HG02870 (cell line): ENCODE measurements around the gene OLAH.

Source experiments
- ATAC-seq: cut with Tn5 transposase; IDR thresholded peaks from one replicate; pipeline ENCODE4 v1.9.1; 2021; ENCODE audit warnings: mild to moderate bottlenecking, moderate library complexity; ENCODE audit not compliant: unreplicated experiment

Gene OLAH

DNA sequence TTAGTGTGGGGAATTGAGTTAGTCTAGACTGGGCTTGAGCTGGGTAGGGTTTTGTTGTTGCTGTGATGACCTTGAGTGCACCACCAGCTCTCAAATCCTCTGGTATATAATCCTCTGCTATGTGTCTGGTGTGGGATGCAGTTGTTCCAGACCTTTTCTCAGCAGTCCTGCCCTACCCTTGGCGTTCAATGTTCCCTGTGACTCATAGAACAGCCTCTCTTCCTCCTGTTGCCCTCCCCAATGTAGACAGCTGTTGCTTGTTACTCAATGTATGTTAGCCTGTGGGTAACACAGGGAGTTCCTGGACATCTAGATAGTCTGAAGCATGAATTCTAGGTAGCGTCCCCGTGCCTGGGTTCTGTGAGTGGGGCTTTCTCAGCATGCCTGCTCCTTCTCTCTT, 25.1 kb downstream of the OLAH start:
- no peak for ATAC-seq

DNA sequence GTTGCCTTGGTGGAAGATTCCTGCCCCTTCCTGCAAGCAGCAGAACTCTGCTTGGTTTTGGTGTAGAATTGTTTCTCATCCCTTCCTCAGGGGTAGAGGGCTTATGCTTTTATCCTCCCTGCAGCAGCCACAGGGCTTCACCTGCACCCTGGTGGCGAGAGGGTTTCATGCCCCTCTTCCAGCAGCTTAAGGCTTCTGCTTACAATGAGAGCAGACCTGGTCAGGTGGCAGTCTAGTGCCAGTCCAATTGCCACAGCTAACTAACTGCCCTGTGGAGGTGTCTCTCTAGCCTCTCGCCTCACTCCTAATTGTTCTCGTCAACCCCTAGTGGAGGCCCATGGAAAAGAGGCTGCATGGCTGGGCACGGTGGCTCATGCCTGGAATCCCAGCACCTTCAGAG, 25.5 kb downstream of the OLAH start:
- no peak for ATAC-seq

DNA sequence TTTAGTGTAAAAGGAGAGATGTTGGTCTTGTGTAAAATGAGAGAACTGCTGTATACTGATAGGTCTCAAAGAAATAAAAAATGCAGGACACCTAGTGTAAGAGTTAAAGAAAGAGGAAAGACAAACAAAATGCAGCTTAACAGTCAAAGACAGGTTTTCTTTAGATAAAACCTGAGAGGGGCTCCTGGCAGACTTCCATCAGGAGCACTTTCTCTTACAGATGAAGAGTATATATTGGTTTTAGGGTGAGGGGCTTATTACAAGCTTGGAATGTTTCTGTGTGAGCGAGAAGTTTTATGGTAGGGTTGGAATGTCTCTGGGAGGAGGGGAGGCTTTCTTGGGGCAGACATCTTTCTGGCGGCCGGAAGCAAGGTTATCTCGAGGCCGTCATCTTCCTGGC, 28.6 kb downstream of the OLAH start:
- no peak for ATAC-seq

DNA sequence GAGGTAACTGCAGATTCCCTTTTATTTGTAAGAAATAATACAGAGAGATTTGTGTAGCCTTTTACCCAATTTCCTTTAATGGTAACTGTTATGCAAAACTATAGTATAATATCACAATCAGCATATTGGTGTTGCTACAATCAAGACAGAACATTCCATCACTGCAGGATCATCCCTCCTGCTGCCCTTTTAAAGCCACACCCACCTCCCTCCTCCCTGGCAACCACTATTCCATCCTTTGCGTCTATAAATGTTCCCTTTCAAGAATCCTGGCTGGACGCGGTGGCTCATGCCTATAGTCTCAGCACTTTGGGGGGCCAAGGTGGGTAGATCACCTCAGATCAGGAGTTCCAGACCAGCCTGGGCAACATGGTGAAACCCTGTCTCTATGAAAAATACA, 31.7 kb downstream of the OLAH start:
- no peak for ATAC-seq

DNA sequence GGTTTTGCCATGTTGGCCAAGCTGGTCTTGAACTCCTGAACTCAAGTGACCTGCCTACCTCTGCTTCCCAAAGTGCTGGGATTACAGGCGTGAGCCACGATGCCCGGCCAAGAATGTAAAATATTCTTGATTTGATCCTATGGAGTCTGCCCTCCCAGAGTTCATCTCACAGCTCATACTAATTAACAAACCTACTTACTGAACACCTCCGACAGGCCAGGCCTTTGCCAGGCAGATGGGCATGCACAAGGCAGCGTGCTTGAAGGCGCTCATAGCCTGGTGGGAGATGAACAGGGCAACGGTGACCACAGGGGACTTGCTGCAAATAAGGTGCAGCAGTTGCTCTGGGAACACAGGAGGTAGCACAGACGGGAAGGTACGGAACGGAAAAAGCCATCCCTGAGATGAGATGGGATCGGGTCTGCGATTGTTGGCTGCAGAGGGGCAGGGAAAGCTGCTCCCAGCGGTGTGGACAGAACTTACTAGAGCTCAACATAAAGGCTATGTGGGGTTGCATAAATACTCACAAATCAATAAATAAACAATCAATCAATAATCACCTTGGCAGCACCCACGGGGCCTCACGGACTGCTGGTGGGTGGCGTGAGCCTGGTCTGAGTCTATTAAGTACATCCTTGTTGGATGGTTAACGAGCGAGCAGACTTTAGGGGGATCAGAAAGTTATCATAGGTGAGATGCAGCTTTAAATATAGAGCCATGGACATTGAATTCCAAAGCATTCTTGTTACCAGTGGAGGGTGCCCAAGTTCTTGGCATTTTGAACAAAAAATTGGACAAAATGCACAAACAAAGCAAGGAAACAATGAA, 40.1 kb downstream of the OLAH start:
- no peak for ATAC-seq

DNA sequence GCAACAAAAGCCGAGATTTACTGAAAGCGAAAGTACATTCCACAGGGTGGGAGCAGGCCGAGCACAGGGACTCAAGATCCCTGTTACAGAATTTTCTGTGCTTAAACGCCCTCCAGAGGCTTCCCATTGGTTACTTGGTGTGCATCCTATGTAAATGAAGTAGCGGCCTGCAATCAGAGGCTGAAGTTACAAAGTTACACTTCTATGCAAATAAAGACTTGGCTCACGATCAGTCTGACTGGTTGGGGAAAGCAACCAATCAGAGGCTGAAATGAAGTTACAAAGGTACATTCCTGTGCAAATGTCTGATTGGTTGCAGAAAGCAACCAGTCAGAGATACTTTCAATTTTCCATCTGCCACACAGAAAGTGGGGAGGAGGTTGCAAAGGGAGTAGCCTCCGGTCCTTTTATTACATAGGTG, 40.8 kb downstream of the OLAH start:
- ATAC-seq, result no peak

DNA sequence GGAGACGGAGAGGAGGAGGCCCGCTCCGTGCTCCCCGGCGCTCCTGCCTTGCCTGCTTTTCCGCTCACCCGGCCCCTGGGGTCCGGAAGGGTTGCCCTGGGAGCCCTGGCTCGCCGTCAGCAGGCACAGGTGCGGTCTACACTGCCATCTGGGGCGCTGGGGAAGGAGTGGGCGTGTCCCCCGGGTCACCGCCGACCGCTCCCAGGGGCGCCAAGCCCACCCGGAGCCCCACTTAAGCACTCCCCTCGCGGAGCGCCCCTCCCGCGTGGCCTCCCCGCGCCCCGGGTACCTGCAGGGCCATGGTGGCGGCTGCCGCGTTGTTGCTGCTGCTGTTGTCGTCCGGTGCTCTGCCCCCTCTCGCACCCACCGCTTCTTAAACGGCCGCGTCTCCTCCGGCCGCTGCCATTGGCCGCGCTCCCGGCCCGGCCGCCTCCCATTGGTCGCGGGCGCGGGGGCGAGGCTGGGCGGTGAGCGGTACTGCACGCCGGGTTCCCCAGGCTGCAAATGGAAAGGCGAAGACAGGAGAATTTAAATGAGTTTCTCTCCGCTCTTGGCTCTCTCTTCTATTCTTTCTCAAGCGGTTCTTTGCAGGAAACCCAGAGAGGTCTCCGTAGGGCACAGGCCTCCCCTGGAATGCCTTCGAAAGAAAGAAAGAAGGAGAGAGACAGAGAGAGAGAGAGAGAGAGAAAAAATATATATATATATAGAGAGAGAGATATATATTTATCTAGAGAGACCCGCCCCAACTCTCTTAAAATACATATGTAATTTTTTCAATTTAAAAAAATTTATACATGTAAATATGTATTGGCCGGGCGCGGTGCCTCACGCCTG, 44.9 kb downstream of the OLAH start, which contains the start of gene ACBD7:
ACBD7 (minus strand) TSS at position 349 of the 834 bp plus-strand sequence; CDS start at position 301, 48 bp downstream.
- peak; percentile 97 for ATAC-seq

DNA sequence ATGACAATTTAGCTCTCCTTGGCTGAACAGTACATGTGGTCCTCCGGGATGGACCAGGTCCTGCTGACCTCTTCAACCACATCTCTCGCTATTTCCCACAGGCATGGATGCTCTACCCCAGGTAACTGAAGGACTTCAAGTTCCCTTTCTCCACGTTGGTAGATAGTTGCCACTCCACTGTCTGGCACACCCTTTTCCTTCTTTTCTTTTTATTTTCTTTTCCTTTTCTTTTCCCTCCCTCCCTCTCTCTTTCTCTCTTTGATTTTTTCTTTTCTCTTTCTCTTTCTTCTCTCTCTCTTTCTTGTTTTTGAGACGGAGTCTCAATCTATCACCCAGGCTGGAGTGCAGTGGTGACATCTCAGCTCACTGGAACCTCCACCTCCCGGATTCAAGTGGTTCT, 47.7 kb downstream of the OLAH start:
- no peak for ATAC-seq

DNA sequence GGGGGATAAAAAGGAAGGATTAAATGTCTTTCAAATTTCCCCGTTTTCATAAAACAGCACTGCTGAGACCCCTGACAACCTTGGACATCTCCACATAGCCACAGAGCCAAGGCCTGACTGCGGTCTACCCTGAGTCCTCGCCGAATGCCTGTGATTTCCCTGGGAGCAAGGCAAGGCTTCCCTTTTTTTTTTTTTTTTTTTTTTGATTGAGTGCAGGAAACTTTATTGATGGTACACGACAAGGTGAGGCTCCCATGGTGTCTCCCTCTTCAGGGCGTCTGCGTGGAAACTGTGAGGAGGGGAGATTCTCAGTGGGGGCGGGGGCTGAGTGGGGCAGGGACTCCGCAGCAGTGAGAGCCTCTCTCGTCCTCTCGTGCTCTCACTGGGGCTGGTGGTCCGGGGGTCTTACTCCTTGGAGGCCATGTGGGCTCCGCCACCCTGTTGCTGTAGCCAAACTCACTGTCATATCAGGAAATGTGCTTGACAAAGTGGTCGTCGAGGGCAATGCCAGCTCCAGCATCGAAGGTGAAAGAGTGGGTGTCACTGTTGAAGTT, 49.2 kb downstream of the OLAH start:
- ATAC-seq, result no peak

DNA sequence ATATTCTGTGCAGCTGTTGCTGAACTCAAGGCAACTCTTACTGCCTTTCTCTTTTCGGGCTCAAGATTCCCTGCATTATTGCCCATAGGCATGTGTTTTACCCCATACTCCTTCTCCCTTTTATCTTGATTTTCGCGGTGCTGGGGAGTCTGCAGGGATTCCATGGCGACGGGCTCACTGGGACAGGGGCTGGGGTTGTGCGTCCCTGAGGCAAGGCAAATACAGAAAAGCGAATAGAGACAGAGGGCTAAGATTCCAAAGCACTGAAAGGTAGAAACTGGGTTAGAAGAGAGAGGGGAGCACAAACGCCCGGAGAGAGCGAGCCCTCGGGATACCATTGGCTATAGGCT, 52.9 kb downstream of the OLAH start:
- peak; percentile 12 for ATAC-seq

DNA sequence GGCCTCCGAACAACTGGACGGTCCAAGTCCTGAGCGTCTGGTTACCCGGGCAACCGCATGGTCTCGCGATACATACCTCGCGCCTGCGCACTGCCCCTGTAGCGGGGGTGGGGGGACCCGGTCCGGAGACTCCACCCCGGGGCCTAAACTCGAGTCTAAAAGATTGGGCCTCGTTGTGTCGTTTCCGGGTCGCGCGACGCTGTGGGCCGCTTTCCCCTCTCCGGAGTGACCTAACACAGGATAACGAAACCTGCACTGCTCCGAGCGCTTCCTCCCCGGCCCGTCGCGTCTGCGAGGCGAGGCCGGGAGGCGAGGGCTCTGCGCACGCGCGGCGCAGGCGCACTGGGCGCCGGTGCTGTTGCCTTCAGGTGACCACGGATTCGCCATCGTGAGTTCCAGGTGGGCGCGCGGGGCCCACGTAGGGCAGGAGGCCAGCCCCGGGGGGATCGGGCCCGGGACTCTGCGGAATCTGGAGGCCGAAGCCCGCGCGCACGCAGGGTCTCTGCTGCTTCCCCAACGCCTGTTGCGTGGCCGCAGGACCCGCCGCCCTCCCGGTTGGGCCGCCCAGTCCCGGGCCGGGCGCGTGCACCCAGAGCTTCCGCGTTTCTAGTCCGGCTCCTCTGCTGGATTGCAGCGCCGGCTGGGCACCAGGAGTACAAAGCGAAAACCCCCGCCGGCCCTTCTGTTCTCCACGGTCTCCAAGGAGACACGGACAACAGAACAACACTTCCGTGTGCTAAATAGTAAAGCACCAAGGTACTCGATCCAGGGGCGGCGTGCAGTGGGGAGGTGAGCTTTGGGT, 53.5 kb downstream of the OLAH start, which contains the start of gene RPP38:
RPP38 (plus strand) TSS at position 345 of the 802 bp plus-strand sequence. CDS start 5,960 bp downstream, outside the sequence.
- ATAC-seq, result peak; percentile 87

DNA sequence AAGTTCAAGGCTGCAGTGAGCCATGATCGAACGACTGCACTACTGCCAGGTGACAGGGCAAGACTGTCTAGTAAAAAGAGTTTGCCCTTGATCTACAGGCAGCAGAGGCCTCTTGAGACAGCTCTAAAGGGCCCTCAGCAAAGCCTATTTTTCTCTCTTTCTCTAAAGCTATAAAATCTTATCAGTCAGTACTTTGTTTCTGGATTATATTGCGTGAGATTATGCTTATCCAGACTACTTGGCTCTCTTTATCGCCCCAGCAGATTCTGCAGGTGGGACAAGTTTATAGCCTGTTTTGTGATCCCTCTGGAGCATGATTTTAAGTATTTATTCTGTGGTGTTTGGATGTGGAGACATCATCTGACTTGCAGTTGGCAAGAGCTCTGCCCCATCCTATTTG, 56.1 kb downstream of the OLAH start:
- ATAC-seq, result no peak

DNA sequence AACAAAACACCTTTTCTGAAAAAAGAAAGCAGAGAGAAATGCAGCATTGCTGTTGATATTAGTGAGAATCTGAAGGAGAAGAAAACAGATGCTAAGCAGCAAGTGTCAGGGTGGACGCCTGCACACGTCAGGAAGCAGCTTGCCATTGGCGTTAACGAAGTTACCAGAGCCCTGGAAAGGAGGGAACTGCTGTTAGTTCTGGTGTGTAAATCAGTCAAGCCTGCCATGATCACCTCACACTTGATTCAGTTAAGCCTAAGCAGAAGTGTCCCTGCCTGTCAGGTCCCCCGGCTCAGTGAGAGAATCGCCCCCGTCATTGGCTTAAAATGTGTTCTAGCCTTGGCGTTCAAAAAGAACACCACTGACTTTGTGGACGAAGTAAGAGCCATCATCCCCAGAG, 59.8 kb downstream of the OLAH start:
- no peak for ATAC-seq

DNA sequence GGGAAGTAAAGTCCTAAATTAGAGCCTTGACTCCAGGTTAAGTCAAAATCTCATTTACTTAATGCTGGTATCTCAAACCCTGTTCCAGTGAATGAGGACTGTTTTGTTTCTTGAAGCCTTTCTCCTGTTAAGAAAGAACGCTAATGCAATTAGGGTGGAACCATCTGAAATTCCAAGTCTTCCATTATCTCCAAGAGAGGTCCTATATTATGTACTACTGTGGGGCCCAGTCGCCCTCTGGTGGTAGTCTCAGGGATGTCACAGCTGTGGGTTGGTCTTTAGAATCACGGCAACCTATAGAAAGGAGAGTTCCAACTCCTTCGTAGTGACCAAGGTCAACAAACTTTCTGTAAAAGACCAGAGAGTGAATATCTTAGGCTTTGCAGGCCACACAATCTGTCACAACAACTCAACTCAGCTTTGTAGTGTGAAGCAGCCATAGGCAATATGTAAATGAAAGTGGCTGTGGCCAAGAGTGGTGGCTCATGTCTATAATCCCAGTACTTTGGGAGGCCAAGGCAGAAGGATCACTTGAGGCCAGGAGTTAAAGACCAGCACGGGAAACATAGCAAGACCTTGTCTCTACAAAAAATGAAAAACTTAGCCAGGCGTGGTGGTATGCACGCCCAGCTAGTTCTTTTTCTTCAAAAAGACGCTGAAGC, 62.7 kb downstream of the OLAH start:
- peak; percentile 73 for ATAC-seq

DNA sequence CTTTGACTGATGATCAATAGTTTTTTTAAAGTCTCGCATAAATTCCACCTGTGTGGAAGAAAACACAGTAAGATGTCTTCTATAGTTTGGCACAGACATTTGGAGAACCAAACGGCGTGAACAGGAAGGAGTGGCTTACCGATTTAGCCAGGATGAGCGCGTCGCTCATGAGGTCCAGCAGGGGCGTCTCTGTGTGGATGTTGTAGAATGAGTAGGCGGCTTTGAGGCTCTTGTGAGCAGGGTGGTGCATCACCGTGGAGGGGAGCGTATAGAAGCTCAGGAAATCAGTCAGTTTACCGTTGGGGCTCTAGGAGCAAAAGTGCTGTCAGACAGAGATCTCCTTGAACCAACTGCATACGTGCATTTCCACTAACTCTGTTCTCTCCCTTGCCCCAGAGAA, 68.9 kb downstream of the OLAH start:
- no peak for ATAC-seq

DNA sequence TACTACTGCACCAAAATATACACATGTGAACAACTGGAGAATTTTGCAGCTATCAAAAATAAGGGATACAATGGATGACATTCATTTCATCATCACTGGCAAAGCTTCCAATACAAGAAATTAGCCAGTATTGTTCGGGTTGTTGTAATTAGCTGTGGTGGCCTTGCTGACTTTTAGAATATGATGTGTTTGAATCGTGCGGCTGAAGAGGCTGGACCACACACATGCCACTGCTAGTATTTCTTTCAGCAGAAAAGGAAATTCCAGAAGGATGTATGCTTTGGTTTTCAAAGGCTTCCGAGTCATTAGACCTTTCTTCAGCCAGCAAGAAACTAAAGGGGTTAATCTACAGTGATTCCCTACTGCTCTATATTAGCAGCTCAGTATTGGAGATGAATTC, 70.0 kb downstream of the OLAH start:
- no peak for ATAC-seq

DNA sequence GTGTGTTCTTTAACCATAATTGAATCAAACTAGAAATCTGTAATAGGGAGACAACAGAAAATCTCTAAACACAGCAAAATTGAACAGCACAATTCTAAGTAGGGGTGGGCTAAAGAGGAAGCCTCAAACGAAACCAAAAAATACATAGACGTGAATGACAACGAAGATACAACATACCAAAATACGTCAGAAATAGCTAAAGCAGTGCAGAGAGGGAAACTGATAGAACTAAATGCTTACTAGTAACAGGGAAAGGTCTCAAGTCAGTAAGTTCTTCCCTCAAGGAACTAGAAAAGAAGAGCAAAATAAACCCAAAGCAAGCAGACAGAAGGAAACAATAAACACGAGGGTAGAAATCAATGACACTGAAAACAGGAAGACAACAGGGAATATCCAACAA, 72.5 kb downstream of the OLAH start:
- ATAC-seq, result no peak

DNA sequence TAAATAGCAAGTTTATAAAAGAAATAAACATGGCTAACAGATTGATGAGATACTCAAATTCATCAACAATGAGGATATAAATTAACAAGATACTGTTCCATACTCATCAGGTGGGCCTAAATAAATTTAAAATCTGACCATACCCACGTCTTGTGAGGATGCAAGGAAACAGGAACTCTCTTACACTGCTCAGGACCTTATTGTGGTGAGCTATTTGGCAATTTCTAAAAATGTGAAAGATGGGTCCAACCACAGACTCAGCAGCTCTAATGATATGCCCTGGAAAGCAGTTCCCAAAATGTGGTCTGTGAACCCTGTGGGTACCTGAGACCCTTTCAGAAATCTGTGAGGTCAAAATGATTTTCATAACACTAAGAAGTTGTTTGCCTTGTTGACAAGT, 74.9 kb downstream of the OLAH start:
- no peak for ATAC-seq

DNA sequence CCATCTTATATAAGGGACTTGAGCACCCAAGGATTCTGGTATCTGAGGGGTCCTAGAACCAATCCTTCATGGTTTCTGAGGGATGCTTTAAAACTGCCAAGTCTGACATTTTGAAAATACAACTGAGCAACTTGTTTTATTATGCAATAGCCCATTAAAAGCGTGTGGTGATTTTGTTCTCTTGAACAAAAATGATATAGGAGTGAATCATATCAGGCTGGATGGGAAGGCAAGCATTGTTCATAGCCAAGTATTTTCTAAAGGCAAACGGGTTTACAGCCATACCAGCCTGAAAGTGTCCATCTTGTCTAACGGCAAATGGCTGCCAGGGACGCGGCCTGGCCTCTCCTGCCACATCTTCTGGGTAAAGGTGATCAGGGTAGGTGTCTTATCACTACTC, 76.8 kb downstream of the OLAH start:
- ATAC-seq, result no peak

DNA sequence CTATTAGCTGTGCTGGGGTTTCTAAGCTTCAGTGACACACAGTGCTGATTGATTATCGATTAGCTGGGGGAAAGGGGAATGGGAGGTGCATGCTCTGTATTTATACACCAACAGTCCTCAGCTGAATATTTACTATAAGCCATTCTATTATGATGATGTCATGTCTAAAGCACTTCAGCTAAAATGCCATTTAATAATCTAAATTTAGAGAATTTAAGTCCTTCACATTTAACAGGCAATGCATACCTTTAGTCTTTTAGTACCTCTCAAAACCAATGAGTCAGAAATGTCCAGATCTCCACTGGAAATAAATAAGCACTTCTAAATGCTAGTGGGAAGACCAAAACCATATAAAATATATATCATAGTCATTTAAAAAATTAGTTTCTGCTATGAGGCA, 78.0 kb downstream of the OLAH start:
- ATAC-seq, result no peak
